Eye (tissue), 1 donor: ENCODE measurements around the gene C11orf52.

Experiments
- DNase-seq: peaks from one replicate; pipeline ENCODE4 v3.0.0-alpha.2; 2015

Gene C11orf52

GRCh38 chr11:111939836-111940604 is 21.3 kb downstream of the C11orf52 start:
- DNase-seq, result peak; percentile 74

DNA sequence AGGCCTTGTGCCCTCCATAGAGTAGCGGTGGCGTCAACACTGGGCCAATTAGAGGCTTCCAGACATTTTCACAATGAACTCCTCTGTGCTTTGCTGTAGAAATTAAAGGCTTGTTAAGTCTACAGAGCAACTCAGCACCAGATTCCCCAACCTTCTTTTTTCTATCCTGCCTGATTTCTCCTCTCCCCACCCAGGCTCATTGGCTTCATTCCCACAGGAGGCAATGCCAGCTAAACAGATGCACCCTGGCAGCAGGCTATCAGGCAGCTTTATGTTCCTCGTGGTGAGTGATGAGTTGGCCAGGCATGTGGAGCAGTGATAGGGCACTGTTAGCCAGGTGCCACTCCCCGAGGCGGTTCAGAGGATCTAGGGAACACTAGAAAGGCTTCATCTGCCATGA is 23.2 kb downstream of the C11orf52 start:
- no peak for DNase-seq

- DNase-seq, result no peak
These were observed 24.1 kb downstream of the C11orf52 start for GRCh38 chr11:111942829-111943228.

GRCh38 chr11:111944139-111944538 is 25.4 kb downstream of the C11orf52 start:
- no peak for DNase-seq

DNA sequence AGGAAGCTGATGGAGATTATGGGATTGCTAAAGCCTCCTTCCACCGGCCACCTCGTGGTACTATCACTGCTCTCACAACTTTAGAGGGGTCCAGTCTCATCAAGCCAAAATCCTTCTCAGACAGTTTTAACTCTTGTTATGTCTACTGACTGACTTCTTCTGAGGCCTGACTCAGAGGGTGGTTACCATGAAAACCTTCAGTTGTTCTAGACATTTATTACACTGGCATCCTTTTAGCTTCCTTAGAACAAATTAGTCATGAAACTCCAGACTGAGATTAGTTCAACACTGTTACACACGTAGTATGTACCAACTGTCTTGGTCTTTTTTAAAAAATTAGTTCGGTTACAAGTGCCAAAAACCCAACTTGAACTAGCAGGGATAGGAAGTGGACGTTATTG is 25.9 kb downstream of the C11orf52 start:
- no peak for DNase-seq

GRCh38 chr11:111945198-111945597 is 26.5 kb downstream of the C11orf52 start:
- DNase-seq, result no peak

GRCh38 chr11:111946499-111946898 is 27.8 kb downstream of the C11orf52 start:
- DNase-seq, result no peak

DNA sequence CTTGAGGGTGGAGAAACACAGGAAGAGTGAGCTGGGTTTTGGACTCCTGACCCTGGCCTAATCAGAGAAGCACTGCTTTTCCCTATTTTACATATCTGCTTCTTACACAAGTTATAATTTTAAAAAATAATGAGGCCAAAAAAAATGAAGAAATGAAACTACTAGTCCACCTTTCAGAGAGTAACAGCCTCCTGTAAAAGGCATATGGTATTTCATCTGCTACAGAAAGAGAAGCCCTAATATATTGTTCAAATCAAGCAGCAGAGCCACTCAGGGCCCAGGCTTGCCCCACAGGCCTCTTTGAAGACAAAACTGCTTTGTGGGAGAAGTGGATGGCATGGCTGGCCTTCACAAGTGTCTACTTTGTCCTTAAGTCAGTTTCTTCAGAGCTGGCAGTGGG is 28.4 kb downstream of the C11orf52 start:
- DNase-seq, result no peak

- DNase-seq, result no peak
These were observed 31.1 kb downstream of the C11orf52 start for GRCh38 chr11:111949519-111950426.

DNA sequence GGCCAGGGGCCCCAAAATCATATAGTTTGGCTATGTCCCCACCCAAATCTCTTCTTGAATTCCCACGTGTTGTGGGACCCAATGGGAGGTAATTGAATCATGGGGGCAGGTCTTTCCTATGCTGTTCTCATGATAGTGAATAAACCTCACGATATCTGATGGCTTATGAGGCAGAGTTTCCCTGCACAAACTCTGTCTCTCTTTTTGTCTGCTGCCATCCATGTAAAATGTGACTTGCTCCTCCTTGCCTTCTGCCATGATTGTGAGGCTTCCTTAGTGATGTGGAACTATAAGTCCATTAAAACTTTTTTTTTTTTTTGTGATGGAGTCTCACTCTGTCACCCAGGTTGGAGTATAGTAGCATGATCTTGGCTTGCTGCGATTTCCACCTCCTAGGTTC is 32.9 kb downstream of the C11orf52 start:
- DNase-seq, result no peak

GRCh38 chr11:111954154-111954553 is 35.4 kb downstream of the C11orf52 start:
- no peak for DNase-seq

- no peak for DNase-seq
These were observed 39.1 kb downstream of the C11orf52 start for GRCh38 chr11:111957663-111958444.

GRCh38 chr11:111960916-111961315 is 42.2 kb downstream of the C11orf52 start:
- no peak for DNase-seq

DNA sequence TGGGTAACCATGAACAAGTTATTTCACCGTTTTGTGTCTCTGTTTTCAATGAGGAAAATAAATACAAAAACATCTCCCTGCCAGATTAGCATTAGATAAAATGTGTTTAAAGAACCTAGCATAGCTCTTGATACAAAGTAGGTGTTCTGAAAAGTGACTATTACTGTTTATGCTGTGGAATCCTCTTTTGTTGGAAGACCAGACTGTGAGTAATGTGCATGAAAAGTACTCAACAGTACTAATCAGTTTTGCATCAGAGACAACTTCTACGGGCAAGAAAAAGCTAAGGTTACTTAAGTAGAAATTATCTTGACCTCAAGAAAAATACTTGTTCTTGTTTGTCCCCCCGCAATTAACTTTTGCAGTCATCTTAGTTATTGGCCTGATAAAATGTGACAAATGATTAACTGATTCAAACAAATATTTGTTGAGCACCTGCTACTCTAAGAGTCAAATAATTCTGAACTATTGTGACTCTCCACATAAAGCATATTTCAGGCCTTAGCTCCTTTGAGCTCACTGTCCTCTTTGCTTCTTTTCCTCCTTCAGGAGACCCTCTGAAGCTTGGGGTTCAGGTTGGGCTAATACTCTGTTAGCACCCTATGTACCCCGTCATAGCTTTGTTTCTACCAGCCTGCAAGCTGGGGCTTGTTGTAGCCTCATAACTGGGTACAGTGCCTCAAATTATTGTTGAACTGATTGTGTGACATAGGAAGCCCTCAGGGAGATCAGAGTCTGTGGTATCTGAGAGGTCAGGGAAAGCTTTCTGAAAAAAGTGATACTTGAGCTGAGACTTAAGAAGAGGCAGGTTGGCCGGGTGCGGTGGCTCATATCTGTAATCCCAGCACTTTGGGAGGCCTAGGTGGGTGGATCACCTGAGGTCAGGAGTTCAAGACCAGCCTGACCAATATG is 42.9 kb downstream of the C11orf52 start:
- DNase-seq, result no peak

GRCh38 chr11:111963931-111964340 is 45.2 kb downstream of the C11orf52 start:
- no peak for DNase-seq

DNA sequence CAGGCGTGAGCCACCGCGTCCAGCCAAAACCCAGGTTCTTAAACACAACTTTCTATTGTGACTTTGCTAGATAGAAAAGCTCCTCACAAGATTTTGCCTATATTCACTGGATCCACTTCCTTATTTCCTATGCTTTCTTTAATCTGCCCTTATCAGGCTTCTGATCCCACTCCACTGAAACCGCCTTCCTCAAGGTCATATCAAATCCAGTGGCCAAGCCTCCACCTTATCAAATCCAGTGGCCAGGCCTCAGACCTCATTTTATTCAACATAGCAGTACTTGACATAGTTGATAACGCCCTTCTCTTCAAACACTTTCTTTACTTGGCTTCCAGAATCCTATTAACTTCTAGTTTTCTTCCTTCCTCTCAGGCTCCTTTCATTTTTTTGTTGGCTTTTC is 48.0 kb downstream of the C11orf52 start:
- no peak for DNase-seq

DNA sequence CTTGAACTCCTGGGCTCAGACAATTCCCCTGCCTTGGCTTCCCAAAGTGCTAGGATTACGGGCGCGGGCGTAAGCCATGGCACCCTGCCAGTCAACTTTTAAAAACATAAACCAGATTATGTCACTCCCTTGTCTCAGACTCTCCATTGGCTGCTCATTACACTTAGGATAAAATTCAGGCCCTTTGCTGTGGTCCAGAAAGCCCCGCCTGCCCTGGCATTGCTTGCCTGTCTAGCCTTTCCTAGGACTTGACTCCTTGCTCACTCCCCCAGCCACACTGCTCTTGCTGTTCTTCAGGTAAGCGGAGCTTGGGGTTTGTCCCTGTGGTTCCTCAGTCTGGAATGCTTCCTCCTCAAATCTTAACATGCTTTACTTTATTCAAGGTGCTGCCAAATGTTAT is 48.9 kb downstream of the C11orf52 start:
- no peak for DNase-seq

DNA sequence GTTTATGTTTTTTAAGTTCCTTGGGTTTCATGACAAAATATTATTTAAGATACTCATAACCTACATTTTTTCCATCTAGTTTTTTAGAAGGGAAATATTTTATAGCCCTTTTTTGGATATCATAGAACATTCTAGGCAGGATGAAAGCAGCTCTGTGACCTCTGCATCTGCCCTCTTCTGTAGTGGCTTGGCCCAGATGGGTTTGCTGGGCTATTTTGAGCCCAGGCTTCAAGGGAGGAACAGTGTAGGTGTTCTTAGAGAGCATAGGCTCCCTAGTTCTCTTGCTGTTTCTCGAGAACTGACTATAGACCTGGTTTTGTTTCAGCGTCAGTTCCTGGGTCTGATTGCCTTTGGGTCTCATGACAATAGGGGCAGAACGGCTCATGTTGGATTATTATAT is 50.6 kb downstream of the C11orf52 start:
- DNase-seq, result no peak

DNA sequence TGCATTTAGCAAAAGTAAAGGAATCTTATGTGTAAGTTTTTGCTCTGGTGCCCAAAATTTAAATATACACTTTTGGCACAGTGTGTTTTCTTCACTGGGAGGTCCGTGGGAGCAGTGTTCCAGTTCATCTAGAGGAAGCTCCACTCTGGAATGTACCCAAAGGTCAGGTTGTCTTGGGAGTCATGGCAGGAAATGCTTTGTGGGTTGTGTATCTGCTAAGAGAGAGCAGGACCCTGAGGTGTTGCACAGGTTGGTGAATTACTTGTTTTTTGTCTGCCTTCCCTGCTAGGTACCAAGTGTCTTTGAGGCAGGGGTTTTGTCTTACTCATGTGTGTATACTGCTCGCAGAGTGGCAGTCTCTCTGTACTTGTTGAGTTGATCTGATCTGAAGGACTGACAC is 55.7 kb downstream of the C11orf52 start:
- DNase-seq, result no peak

DNA sequence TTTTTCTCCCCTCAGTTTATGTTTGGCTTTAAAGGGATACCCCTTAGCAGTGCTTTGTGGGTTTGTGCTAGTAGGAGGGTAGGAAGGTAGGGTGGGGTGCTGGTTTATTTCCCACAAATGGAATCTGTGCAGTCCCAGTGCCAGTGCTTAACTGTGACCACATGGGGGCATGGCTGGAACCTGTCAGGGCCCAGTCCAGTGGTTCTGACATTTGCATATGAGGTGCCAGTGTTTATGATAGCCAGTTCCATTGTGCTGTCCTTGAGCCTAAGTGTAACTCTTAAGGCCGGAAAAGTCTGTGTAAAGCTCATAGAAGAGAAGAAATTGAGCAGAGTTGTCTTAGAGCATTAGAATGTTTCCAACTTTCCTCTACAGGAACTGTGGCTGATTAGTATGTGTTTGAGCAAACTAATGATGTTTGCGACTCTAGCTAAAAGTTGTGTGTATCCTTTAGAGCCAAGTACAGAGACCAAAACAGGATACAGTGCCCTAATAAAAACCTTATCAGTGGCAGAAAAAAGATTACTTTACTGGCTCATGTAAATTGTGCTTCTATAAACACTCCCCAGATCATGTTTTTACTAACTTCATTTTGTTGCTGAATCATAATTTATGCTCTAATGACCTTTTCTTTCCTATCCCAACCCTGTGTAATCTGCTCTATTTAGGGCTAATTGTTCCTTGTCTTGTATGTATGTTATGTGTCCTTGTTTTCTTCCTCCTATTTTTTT is 56.5 kb downstream of the C11orf52 start:
- no peak for DNase-seq

DNA sequence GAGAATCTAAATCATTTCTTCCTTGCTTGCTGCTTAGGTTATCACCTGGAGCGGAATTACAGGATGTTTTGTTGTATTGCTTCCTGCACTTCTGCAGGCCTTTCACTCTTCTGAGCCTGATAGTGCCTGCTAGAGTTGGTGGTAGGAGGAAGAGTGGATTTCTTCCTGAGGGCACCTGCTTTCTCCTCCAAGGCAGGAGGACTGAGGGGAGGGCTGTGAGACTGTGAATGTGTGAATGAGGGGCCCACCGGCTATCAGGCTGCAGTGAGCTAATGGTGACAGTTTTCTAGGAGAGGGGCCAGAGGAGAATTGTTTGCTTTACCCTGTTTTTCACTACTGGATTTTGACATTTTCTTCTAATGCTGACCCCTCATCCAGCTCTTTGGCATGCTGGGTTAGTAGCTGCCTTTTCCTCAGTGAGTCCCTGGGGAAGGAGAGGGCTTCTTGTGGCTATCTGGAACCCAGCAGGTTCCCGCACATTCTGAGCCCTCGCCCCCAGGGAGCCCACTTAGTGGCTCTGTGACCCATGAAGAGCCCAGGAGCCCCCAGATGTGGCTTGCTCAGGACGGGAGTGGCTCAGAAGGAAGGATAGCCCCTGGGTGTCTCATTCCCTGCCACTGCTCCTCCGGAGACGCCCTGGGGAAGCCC is 57.5 kb downstream of the C11orf52 start:
- peak; percentile 56 for DNase-seq
